Neural crest cell (in vitro differentiated cells): Measurements from ENCODE around the gene MAGEA4. TPM values are rescaled to one million over a fixed set of nuclear protein-coding genes. Genes with fewer than 3 reads are reported as not detected.

Experiments
- DNase-seq: peaks from one replicate; pipeline ENCODE4 v3.0.0; 2021; ENCODE audit warnings: low read depth, mixed read lengths, low spot score
- H3K27ac Mint-ChIP-seq: one replicate; pipeline ENCODE4 v1.8.0; 2021; ENCODE audit warnings: mild to moderate bottlenecking, mixed read lengths; ENCODE audit not compliant: unreplicated experiment
- H3K27me3 Mint-ChIP-seq: 2 replicates; pipeline ENCODE4 v1.8.0; 2021; ENCODE audit warnings: low read depth, mild to moderate bottlenecking, mixed read lengths
- H3K36me3 Mint-ChIP-seq: 2 replicates; pipeline ENCODE4 v1.8.0; 2021; ENCODE audit warnings: low read depth, mild to moderate bottlenecking, mixed read lengths
- H3K4me1 Mint-ChIP-seq: 2 replicates; pipeline ENCODE4 v1.8.0; 2021; ENCODE audit warnings: mixed read lengths
- H3K4me3 Mint-ChIP-seq: one replicate; pipeline ENCODE4 v1.8.0; 2021; ENCODE audit warnings: mild to moderate bottlenecking, mixed read lengths
- H3K9me3 Mint-ChIP-seq: 2 replicates; pipeline ENCODE4 v1.8.0; 2021; ENCODE audit warnings: mixed read lengths
- total RNA-seq: library from RNA; stranded (reverse); gene quantifications from 2 replicates; pipeline ENCODE4 v1.2.1, GENCODE V29; 2021
- TF ChIP-seq, protein P1 (sequence below): fragments of 200-600 bp; sonication (generic); conservative IDR thresholded peaks from 2 replicates; pipeline ENCODE4 v1.5.0; 2021; ENCODE audit warnings: antibody characterized with exemption, mild to moderate bottlenecking

The MAGEA4 gene
- total RNA-seq, 1 donor from 2014 or later, result not detected

DNA sequence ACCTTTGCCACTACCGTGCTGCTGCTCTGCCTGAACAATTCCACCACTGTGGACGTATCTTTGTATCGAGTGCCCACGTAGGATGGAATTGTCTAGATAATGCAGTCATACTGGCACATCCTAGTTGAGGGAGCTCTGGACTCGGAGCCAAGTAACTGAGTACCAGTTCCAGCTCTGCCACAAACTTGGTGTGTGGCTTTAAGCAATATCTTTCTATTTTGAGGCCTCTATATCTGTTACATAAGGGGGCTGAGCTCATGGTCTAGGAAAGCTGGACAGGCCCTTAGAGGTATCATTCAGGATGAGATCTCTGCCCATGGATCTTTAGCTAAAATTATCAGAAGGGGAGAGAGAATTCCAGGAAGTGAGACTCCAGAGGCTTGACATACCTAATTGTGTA lies 49.3 kb downstream of the MAGEA4 start:
- peaks cover 23% of the 10 kb centered on the region for H3K9me3 Mint-ChIP-seq
- H3K36me3 Mint-ChIP-seq, result peaks cover 5% of the 10 kb centered on the region
- no peaks in the 10 kb centered on the region for H3K4me1 Mint-ChIP-seq
- no peak overlapping the region for H3K4me3 Mint-ChIP-seq
- no peak for DNase-seq
- TF ChIP-seq, protein P1, sequence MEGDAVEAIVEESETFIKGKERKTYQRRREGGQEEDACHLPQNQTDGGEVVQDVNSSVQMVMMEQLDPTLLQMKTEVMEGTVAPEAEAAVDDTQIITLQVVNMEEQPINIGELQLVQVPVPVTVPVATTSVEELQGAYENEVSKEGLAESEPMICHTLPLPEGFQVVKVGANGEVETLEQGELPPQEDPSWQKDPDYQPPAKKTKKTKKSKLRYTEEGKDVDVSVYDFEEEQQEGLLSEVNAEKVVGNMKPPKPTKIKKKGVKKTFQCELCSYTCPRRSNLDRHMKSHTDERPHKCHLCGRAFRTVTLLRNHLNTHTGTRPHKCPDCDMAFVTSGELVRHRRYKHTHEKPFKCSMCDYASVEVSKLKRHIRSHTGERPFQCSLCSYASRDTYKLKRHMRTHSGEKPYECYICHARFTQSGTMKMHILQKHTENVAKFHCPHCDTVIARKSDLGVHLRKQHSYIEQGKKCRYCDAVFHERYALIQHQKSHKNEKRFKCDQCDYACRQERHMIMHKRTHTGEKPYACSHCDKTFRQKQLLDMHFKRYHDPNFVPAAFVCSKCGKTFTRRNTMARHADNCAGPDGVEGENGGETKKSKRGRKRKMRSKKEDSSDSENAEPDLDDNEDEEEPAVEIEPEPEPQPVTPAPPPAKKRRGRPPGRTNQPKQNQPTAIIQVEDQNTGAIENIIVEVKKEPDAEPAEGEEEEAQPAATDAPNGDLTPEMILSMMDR, result no peak
- no peak overlapping the region for H3K27ac Mint-ChIP-seq
- no peaks in the 10 kb centered on the region for H3K27me3 Mint-ChIP-seq

DNA sequence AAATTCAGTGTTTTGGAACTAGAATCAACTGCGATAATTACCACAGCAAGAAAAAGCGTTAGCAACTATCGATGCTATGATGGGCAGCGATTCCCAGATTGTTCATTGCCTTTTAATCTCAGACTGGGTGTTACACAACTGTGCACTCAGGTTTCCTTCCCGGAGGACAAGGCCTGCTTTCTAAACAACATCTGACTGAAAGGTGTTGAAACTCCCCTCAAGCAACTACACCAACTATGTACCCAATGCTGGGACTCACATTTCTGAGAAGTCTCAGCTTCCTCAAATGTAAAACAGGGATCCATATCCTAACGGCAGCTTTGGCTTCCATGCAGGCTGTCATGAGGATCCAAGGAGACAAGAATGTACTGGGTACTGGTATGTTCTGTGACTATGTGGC lies 53.5 kb downstream of the MAGEA4 start:
- peaks cover 2% of the 10 kb centered on the region for H3K36me3 Mint-ChIP-seq
- peaks cover 19% of the 10 kb centered on the region for H3K9me3 Mint-ChIP-seq
- TF ChIP-seq, protein P1, result no peak
- no peak for DNase-seq
- H3K4me3 Mint-ChIP-seq, result no peak overlapping the region
- H3K27ac Mint-ChIP-seq, result no peak overlapping the region
- peaks cover 3% of the 10 kb centered on the region for H3K27me3 Mint-ChIP-seq
- no peaks in the 10 kb centered on the region for H3K4me1 Mint-ChIP-seq

DNA sequence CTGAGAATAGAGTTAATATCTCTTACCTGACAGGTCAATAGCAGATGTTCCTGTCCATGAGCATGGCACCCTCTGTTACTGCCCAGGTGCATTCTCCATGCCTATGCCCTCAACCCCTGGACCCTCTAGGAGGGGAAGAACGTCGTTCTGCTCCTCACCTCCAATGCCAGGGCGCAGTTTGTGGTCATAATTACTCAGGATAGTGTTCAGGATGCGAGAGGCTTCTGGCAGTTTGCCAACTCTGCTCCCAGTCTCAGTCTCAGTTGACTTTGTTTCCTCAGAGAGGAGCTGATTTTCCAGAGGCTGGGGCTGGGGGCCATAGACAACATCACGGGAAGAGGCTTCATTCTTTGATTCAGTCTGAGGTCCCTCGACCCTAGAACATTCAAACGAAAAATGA lies 57.3 kb downstream of the MAGEA4 start:
- TF ChIP-seq, protein P1, result no peak
- Mint-ChIP-seq H3K36me3 (peaks cover 2% of the 10 kb centered on the region), H3K27ac (no peak overlapping the region), H3K9me3 (peaks cover 13% of the 10 kb centered on the region), H3K27me3 (peaks cover 30% of the 10 kb centered on the region), H3K4me3 (no peak overlapping the region), H3K4me1 (no peaks in the 10 kb centered on the region)
- DNase-seq, result no peak

DNA sequence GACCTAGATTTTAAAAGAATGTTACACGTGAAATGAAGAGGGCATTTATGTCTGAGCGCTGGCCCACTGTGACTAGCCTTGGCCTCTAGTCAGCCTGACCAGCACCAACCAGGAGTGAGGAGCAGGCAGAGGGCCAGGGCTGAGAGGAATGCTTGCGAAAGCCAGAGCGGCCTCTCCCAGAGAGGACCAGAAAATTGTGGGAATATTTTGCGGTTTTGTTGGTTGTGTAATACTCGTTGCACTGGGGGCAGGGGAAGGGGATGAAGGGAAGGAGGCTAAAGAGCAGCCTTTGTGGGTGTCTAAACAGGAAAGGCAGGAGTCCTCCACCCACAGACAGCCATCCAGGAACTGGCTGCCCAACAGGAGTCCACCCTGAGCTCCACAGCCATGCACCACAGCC lies 58.0 kb downstream of the MAGEA4 start:
- H3K9me3 Mint-ChIP-seq, result peaks cover 11% of the 10 kb centered on the region
- peaks cover 36% of the 10 kb centered on the region for H3K27me3 Mint-ChIP-seq
- TF ChIP-seq, protein P1, result no peak

DNA sequence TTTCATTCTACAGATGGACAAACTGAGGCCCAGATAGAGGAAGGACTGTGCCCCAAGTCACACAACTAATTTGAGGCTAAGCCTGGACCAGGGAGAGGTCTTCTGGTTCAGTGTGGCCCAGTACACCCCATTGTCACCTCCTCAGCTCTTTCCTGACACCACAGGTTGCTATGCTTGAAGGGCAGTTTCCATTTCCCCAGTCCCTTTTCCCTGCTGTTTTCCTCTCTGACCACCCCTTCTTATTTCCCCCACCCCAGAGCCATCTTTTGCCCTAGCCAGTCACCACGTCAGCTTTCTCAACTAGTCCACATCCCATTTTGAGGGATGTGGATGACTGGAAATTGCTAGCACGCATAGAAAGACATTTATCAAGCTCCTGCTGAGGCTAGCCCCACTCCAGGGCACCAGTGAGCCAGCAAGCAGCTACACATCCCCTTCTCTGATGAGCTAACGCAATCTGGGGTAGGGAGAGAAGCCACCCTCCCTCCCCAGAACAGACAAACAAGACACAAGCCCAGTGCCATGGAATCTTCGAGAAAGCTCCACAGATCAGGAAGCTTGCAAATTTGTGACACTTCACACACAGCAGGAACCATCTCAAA lies 60.5 kb downstream of the MAGEA4 start:
- H3K4me1 Mint-ChIP-seq, result no peaks in the 10 kb centered on the region
- no peak for DNase-seq
- H3K4me3 Mint-ChIP-seq, result peak overlapping the region; percentile 25
- H3K36me3 Mint-ChIP-seq, result peaks cover 2% of the 10 kb centered on the region
- peaks cover 11% of the 10 kb centered on the region for H3K9me3 Mint-ChIP-seq
- peaks cover 61% of the 10 kb centered on the region for H3K27me3 Mint-ChIP-seq
- TF ChIP-seq, protein P1, result no peak
- H3K27ac Mint-ChIP-seq, result no peak overlapping the region

More for the DNA sequence above, 58.0 kb downstream of the MAGEA4 start:
- Mint-ChIP-seq H3K4me3 (no peak overlapping the region), H3K36me3 (peaks cover 2% of the 10 kb centered on the region), H3K4me1 (no peaks in the 10 kb centered on the region), H3K27ac (no peak overlapping the region)
- no peak for DNase-seq
